ENCODE measurements around the gene TM7SF2. TPM values are rescaled to one million over a fixed set of nuclear protein-coding genes. Genes with fewer than 3 reads are reported as not detected.
"Not testable (repeated sequence)": the region's sequence is repeated elsewhere in the genome, so short reads cannot be mapped to it uniquely, and the experiment has no call there.

The TM7SF2 gene
- total RNA-seq, 1 donor from 2014 or later: 14.6 TPM

- DNase-seq (ENCODE audit: low read depth in 2 of 2): no peak
Observed at GRCh38 chr11:65114538-65115171, 3.0 kb downstream of the TM7SF2 start.

GRCh38 chr11:65115361-65116082 lies 3.9 kb downstream of the TM7SF2 start:
- DNase-seq (ENCODE audit: low read depth in 2 of 2): no peak

- DNase-seq (ENCODE audit: low read depth in 2 of 2): peak in 1 of 2 donors; percentile 52
Observed at GRCh38 chr11:65116370-65117205, 4.9 kb downstream of the TM7SF2 start.

GRCh38 chr11:65117206-65118096 lies 5.8 kb downstream of the TM7SF2 start, which contains the start of gene ZNHIT2:
ZNHIT2 (minus strand) TSS chr11:65117701; CDS start chr11:65117653, 48 bp downstream.
- DNase-seq (ENCODE audit: low read depth in 2 of 2): peak; percentile 97 to 99

- DNase-seq (ENCODE audit: low read depth in 2 of 2): no peak
Observed at GRCh38 chr11:65118097-65118837, 6.6 kb downstream of the TM7SF2 start.

GRCh38 chr11:65118891-65119669 lies 7.4 kb downstream of the TM7SF2 start:
- DNase-seq (ENCODE audit: low read depth in 2 of 2): not testable (repeated sequence)

GRCh38 chr11:65119670-65119995 lies 8.0 kb downstream of the TM7SF2 start:
- no peak for DNase-seq (ENCODE audit: low read depth in 2 of 2)

- no peak for DNase-seq (ENCODE audit: low read depth in 2 of 2)
Observed at GRCh38 chr11:65120831-65121230, 9.2 kb downstream of the TM7SF2 start.

- DNase-seq (ENCODE audit: low read depth in 2 of 2): no peak
Observed at GRCh38 chr11:65121447-65121864, 9.8 kb downstream of the TM7SF2 start.

GRCh38 chr11:65121865-65122696 lies 10.4 kb downstream of the TM7SF2 start, which contains the start of the genes FAU and MRPL49:
FAU (minus strand) TSS chr11:65122134; CDS start chr11:65121813, 321 bp downstream.
MRPL49 (plus strand) TSS chr11:65122321; CDS start chr11:65122347, 26 bp downstream.
- peak; percentile 96 to 99 for DNase-seq (ENCODE audit: low read depth in 2 of 2)

GRCh38 chr11:65124480-65125196 lies 13.0 kb downstream of the TM7SF2 start:
- DNase-seq (ENCODE audit: low read depth in 2 of 2): no peak

- no peak for DNase-seq (ENCODE audit: low read depth in 2 of 2)
Observed at GRCh38 chr11:65125197-65126056, 13.8 kb downstream of the TM7SF2 start.

- no peak for DNase-seq (ENCODE audit: low read depth in 2 of 2)
Observed at GRCh38 chr11:65126624-65127274, 15.1 kb downstream of the TM7SF2 start.

GRCh38 chr11:65127473-65128181 lies 16.0 kb downstream of the TM7SF2 start:
- no peak for DNase-seq (ENCODE audit: low read depth in 2 of 2)
